ENCODE data around the gene DENND10.
A peak's percentile ranks its signal among the peaks of the same experiment; 100 is the strongest.
"Not testable (repeated sequence)": the region's sequence is repeated elsewhere in the genome, so short reads cannot be mapped to it uniquely, and the experiment has no call there.

The DENND10 gene

DNA sequence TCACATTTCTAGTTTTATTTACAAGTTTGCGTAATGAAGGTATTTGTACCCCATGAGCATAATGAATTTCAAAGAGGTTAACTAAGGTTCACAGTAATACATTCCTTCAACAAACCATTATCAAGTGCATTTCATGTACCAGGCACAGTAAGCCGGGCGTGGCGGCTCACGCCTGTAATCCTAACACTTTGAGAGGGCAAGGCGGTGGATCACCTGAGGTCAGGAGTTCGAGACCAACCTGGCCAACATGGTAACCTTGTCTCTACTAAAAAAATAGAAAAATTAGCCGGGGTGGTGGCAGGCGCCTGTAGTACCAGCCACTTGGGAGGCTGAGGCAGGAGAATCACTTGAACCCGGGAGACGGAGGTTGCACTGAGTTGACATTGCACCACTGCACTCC, 19.0 kb upstream of the DENND10 start:
- Mint-ChIP-seq H3K27me3 (no peaks in the 10 kb centered on the region), H3K27ac (no peak overlapping the region), H3K4me1 (ENCODE audit: low read depth) (peaks cover 36% of the 10 kb centered on the region), H3K9me3 (no peaks in the 10 kb centered on the region), H3K36me3 (ENCODE audit: low read depth) (peaks cover 16% of the 10 kb centered on the region), H3K4me3 (no peak overlapping the region)
- intact Hi-C loops (cut with micrococcal nuclease): no loop called here

DNA sequence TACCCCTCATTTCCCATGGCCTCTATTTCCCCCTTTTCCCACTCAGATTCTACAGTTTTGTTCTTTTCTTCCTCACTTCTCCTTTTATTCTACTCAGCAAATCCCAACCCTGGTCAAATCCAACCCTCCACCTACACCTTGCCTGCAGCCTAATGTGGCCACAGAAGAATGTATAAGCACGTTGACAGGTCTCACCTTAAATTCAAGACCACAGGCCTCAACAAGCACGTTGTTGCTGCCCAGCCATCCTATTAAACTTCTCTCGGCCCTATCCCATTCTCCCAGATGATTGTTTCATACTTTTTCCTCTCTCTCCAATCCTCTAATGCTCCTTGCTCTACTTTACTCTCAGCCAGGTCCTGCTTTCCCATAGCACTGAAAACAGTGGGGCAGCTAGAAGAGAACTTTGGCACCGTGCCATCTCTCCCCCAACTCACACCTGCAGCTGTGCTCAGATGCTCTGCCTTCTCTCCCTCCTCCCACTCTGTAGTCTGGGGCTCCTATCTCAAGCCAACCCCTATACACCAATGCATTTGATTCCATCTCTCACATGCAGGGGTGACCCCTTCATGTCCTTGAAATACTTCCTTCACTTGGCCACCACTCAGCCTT, 16.5 kb upstream of the DENND10 start:
- intact Hi-C loops (cut with micrococcal nuclease): no loop called here
- no peak overlapping the region for H3K4me3 Mint-ChIP-seq
- no peaks in the 10 kb centered on the region for H3K36me3 Mint-ChIP-seq (ENCODE audit: low read depth)
- no peaks in the 10 kb centered on the region for H3K27me3 Mint-ChIP-seq
- peak overlapping the region; percentile 11 for H3K27ac Mint-ChIP-seq
- H3K9me3 Mint-ChIP-seq: no peaks in the 10 kb centered on the region
- peaks cover 38% of the 10 kb centered on the region for H3K4me1 Mint-ChIP-seq (ENCODE audit: low read depth)

DNA sequence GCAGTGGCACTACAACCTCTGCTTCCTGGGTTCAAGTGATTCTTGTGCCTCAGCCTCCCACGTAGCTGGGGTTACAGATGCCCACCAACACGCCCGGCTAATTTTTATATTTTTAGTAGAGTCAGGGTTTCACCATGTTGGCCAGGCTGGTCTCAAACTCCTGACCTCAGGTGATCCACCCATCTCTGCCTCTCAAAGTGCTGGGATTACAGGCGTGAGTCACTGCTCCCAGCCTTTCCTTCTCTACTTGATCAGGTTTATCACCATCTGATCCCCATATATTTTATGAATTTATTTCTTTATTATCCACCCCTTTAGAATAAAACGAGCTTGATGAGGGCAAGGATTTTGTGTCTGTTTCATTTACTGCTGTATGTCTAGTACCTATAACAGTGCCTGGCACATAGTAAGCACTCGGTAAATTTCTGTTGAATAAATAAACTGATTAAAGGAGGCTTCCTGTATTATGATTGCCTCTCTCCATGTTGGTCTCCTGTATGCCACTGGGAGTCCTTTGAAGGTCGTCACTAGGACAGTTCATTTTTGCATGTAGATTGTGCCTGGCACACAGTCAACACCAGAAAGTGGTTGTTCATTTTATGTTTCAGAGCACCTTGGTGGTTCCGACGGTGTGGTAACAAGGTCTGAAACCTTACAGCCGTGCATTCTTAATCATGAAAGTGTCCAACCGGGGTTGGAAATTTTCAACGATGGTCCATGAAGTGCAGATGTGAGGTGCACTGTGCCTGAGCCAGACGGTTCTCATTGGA, 13.7 kb upstream of the DENND10 start:
- Mint-ChIP-seq H3K36me3 (ENCODE audit: low read depth) (no peaks in the 10 kb centered on the region), H3K27ac (peak overlapping the region; percentile 4), H3K27me3 (no peaks in the 10 kb centered on the region), H3K4me1 (ENCODE audit: low read depth) (peaks cover 32% of the 10 kb centered on the region), H3K9me3 (no peaks in the 10 kb centered on the region), H3K4me3 (no peak overlapping the region)
- intact Hi-C loops (cut with micrococcal nuclease): no loop called here

DNA sequence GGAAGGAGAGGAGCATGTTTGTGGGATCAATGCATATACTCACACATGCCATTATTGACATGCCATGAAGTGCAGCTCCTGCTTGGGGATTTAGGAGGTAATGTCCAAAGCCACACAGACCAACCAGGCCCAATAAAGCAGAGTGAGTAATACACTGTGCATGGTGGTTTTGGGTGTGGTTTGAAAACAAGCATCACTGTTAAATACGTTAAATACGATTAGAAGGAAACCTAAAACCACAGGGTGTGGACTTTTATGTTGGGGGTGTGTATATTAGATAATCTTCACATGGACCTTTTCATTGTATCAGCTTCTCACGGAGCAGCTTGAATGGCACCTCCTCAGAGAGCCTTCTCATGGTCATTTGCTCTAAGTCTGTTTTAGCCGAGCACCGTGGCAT, 12.9 kb upstream of the DENND10 start:
- Mint-ChIP-seq H3K27ac (no peak overlapping the region), H3K36me3 (ENCODE audit: low read depth) (no peaks in the 10 kb centered on the region), H3K4me3 (no peak overlapping the region), H3K4me1 (ENCODE audit: low read depth) (peaks cover 25% of the 10 kb centered on the region), H3K9me3 (no peaks in the 10 kb centered on the region), H3K27me3 (no peaks in the 10 kb centered on the region)
- intact Hi-C loops (cut with micrococcal nuclease): no loop called here

DNA sequence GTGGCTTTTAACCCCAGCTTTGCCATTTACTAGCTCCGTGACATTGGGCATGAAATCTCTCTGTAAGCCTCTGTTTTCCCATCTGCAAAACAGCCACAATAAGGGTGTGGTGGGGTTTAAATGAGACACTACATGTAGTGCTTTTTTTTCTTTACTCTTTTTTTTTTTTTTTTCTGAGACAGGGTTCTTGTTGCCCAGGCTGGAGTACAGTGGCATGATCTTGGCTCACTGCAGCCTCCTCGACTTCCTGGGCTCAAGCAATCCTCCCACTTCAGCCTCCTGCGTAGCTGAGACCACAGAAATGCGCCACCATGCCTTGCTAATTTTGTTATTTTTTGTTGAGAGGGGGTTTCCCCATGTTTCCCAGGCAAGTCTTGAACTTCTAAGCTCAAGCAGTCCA, 8.3 kb upstream of the DENND10 start:
- no peaks in the 10 kb centered on the region for H3K36me3 Mint-ChIP-seq (ENCODE audit: low read depth)

DNA sequence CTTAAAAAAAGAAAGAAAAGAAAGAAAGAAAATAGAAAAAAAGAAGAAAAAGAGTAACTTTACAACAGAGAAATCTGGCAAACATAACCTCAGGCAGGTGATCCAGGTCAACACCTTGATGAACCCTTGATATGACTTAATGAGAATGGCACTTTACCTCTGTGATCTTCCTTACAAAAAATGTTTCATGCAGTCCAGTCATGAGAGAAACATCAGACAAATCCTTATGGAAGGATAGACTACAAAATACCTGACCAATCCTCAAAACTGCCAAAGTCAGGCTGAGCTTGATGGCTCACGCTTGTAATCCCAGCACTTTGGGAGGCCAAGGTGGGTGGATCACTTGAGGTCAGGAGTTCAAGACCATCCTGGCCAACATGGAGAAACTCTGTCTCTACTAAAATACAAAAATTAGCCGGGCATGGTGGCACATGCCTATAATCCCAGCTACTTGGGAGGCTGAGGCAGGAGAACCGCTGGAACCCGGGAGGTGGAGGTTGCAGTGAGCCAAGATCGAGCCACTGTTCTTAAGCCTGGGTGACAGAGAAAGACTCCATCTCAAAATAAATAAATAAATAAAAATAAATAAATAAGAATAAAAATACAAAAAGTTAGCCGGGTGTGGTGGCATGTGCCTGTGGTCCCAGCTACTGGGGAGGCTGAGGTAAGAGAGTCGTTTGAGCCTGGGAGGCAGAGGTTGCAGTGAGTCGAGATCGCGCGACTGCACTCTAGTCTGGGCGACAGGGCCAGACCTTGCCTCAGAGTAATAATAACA, 7.1 kb upstream of the DENND10 start:
- H3K36me3 Mint-ChIP-seq (ENCODE audit: low read depth); H3K27me3 Mint-ChIP-seq; H3K4me3 Mint-ChIP-seq; H3K4me1 Mint-ChIP-seq (ENCODE audit: low read depth); intact Hi-C loops (cut with micrococcal nuclease); H3K9me3 Mint-ChIP-seq; H3K27ac Mint-ChIP-seq: not testable (repeated sequence)

More for the DNA sequence above, 8.3 kb upstream of the DENND10 start:
- intact Hi-C loops (cut with micrococcal nuclease): no loop called here
- no peaks in the 10 kb centered on the region for H3K27me3 Mint-ChIP-seq
- no peak overlapping the region for H3K4me3 Mint-ChIP-seq
- no peaks in the 10 kb centered on the region for H3K9me3 Mint-ChIP-seq
- H3K27ac Mint-ChIP-seq: no peak overlapping the region
- peaks cover 8% of the 10 kb centered on the region for H3K4me1 Mint-ChIP-seq (ENCODE audit: low read depth)

DNA sequence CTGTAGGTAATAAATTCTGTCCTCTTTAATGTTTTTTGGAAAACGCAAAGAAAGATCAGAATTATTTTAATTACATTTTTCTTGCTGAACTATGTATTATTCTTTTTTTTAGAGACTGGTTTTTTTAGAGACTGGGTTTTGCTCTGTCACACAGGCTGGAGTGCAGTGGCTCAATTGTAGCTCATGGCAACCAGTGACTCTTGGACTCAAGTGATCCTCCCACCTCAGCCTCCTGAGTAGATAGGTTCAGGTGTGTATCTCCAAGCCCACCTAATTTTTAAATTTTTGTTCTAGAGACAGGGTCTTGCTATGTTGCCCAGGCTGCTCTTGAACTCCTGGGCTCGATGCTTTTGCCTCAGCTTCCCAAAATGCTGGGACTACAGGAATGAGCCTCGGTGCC, 5.3 kb upstream of the DENND10 start:
- H3K27me3 Mint-ChIP-seq: no peaks in the 10 kb centered on the region
- no peak overlapping the region for H3K4me3 Mint-ChIP-seq
- intact Hi-C loops (cut with micrococcal nuclease): no loop called here
- no peaks in the 10 kb centered on the region for H3K9me3 Mint-ChIP-seq
- H3K36me3 Mint-ChIP-seq (ENCODE audit: low read depth): no peaks in the 10 kb centered on the region
- H3K27ac Mint-ChIP-seq: no peak overlapping the region
- peaks cover 9% of the 10 kb centered on the region for H3K4me1 Mint-ChIP-seq (ENCODE audit: low read depth)

DNA sequence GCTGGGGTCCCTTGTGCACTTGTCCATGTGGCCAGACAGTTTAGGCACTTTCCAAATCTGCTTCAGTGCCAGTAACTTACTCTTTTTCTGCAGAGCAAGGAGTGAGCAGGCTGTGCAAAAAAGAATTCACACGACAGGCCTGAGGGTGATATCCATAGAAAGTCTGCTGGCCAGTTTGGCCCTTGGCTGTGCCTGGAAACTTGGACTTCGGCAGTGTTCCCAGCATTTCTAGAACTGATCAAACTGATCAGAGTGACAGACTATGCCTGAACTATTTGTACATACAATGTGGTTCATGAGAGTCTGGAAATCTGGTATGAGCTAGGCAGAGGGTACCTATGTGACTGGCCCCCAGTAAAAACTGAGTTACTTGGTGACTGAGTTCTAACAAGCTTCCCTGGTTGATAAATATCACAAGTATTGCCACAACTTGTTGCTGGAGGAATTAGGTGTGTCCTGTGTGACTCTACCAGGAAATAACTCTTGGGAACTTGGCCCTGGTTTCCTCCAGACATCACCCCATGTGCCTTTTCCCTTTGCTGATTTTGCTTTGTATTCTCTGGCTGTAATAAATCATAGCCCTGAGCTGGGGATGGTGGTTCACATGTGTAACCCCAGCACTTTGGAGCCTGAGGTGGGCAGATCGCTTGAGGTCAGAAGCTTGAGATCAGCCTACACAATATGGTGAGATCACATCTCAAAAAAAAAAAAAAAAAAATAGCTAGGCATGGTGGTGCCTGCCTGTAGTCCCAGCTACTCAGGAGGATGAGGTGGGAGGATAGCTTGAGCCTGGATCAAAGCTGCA, 3.3 kb upstream of the DENND10 start:
- H3K4me1 Mint-ChIP-seq (ENCODE audit: low read depth): peaks cover 18% of the 10 kb centered on the region
- no peak overlapping the region for H3K27ac Mint-ChIP-seq
- H3K9me3 Mint-ChIP-seq: no peaks in the 10 kb centered on the region
- no peak overlapping the region for H3K4me3 Mint-ChIP-seq
- no peaks in the 10 kb centered on the region for H3K27me3 Mint-ChIP-seq
- intact Hi-C loops (cut with micrococcal nuclease): no loop called here
- no peaks in the 10 kb centered on the region for H3K36me3 Mint-ChIP-seq (ENCODE audit: low read depth)

DNA sequence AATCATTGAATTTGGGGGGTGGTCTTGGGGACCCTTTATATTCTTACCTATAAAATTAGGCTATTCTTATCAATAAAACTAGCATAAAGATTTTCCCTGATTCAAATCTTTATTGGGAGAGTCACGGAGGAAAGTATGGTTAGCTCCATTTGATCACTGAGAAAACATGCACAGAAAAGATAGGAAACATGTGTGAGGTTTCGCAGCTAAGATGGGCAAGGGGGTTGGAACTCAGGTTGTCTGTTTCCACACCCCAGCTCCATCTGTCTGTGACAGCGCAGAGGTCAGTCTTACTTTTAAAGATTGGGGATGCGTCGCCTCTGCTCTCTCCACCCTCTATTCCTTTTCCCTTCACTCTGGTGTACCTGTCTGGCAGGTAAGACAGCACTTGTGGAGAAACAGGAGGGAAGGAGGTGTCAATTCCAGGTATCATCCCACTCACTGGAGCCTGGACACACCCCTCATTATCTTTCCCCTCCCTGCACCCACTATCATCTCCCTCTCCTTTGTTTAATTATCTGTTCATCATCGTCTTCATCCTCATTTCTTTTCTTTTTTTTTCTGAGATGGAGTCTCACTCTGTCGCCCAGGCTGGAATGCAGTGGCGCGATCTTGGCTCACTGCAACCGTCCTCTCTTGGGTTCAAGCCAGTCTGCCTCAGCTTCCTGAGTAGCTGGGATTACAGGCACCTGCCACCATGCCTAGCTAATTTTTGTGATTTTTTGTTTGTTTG, 2.4 kb upstream of the DENND10 start:
- no peaks in the 10 kb centered on the region for H3K36me3 Mint-ChIP-seq (ENCODE audit: low read depth)
- intact Hi-C loops (cut with micrococcal nuclease): no loop called here
- no peak overlapping the region for H3K4me3 Mint-ChIP-seq
- peaks cover 24% of the 10 kb centered on the region for H3K4me1 Mint-ChIP-seq (ENCODE audit: low read depth)
- H3K27ac Mint-ChIP-seq: no peak overlapping the region
- H3K9me3 Mint-ChIP-seq: no peaks in the 10 kb centered on the region
- no peaks in the 10 kb centered on the region for H3K27me3 Mint-ChIP-seq

DNA sequence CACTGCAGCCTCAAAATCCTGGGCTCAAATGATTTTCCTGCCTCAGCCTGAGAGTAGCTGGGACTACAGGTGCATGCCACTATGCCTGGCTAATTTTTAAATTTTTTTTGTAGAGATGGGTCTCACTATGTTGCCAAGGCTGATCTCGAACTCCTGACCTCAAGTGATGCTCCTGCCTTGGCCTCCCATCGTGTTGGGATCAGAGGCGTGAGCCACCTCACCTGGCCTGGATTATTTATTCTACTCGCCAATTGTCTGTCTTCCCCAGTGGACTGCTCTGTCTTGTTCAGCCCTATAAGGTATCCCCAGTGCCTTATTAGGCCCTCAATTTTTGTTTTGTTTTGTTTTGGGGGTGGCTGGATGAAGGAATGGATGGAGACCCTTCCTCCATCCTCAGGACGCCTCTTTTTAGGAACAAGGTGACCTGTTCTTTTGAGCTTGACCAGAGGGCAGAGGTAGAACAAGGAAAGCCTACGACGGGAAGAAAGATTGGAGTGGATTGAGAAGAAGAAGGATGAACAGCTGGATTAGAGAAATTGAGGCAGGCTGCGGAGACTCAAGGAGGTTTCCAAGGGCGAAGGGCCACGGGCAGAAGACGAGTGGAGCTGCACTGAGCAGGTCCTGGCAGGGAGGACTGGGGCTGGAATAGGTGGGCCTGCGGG, 541 bp upstream of the DENND10 start:
- H3K36me3 Mint-ChIP-seq (ENCODE audit: low read depth): peaks cover 8% of the 10 kb centered on the region
- H3K27me3 Mint-ChIP-seq: no peaks in the 10 kb centered on the region
- H3K4me3 Mint-ChIP-seq: peak overlapping the region; percentile 10
- peaks cover 33% of the 10 kb centered on the region for H3K4me1 Mint-ChIP-seq (ENCODE audit: low read depth)
- intact Hi-C loops (cut with micrococcal nuclease): no loop called here
- no peaks in the 10 kb centered on the region for H3K9me3 Mint-ChIP-seq
- H3K27ac Mint-ChIP-seq: no peak overlapping the region

DNA sequence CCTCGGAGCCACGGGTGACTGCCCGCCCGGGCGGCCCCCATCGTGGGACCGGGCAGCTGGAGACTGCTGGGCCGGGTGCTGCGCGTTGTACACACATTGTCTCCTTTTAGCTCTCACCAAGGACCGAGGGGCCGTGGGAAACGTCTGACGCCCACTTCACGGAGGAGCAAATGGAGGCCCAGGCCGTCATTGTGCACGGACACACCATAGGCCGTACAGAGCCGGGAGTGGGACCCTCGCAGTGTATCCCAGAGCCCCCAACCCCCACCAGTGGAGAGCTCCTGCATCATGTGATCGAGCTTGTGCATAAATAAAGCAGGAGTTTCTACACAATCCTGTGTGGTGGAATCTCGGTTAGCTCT, 722 bp downstream of the DENND10 start:
- Mint-ChIP-seq H3K36me3 (ENCODE audit: low read depth) (peaks cover 16% of the 10 kb centered on the region), H3K4me3 (peak overlapping the region; percentile 74), H3K27ac (peak overlapping the region; percentile 59), H3K9me3 (no peaks in the 10 kb centered on the region), H3K27me3 (no peaks in the 10 kb centered on the region), H3K4me1 (ENCODE audit: low read depth) (peaks cover 33% of the 10 kb centered on the region)
- intact Hi-C loops (cut with micrococcal nuclease): loop anchor here (1.0 to 2.0 kb wide), 2 partner anchors 24 to 60 kb away; partner anchors contain the start of genes EIF3A and SFXN4

DNA sequence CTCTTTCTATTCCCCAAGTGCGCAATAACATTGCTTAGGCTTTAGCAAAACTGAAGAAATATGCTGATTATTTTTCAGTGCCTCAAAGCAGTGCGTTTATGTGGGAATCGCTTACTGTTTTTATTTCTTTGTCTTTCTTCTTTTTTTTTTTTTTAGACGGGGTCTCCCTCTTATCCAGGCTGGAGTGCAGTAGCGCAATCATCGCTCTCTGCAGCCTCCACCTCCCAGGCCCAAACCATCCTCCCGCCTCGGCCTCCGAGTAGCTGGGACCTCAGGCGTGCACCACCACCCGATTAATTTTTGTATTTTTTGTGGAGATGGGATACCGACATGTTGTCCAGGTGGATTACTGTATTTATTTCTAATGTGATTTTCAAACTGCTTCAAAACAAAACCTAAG, 1.2 kb downstream of the DENND10 start:
- H3K4me3 Mint-ChIP-seq: peak overlapping the region; percentile 74
- peak overlapping the region; percentile 59 for H3K27ac Mint-ChIP-seq
- no peaks in the 10 kb centered on the region for H3K27me3 Mint-ChIP-seq
- H3K36me3 Mint-ChIP-seq (ENCODE audit: low read depth): peaks cover 21% of the 10 kb centered on the region
- intact Hi-C loops (cut with micrococcal nuclease): loop anchor here (2.0 kb wide), 1 partner anchor 60 kb away; the partner anchor contains the start of gene SFXN4
- peaks cover 33% of the 10 kb centered on the region for H3K4me1 Mint-ChIP-seq (ENCODE audit: low read depth)
- no peaks in the 10 kb centered on the region for H3K9me3 Mint-ChIP-seq

DNA sequence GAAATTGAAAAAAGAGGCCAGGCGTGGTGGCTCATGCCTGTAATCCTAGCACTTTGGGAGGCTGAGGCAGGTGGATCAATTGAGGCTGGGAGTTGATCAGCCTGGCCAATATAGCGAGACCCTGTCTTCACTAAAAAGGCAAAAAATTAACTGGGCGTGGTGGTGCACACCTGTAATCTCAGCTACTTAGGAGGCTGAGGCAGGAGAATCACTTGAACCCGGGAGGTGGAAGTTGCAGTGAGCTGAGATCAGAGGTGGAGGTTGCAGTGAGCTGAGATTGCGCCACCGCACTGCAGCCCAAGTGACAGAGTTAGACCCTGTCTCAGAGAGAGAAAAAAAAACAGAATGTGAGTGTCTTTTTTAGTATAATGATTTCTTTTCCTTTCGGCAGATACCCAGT, 2.0 kb downstream of the DENND10 start:
- Mint-ChIP-seq H3K36me3 (ENCODE audit: low read depth) (peaks cover 28% of the 10 kb centered on the region), H3K4me1 (ENCODE audit: low read depth) (peaks cover 29% of the 10 kb centered on the region), H3K27ac (peak overlapping the region; percentile 27)
- H3K9me3 Mint-ChIP-seq, H3K27me3 Mint-ChIP-seq, H3K4me3 Mint-ChIP-seq: not testable (repeated sequence)
- intact Hi-C loops (cut with micrococcal nuclease): loop anchor here (2.0 kb wide), 1 partner anchor 59 kb away; the partner anchor contains the start of gene SFXN4
